WTC11 (cell line): ENCODE measurements around the gene SCUBE1.

Experiments used
- AFF4 ChIP-seq: sonication (generic); formaldehyde crosslinking; IDR thresholded peaks from 2 replicates; pipeline ENCODE4 v1.8.1; 2023; ENCODE audit warnings: mild to moderate bottlenecking, missing genetic modification reagents, borderline replicate concordance
- ATF1 ChIP-seq: sonication (generic); formaldehyde crosslinking; IDR thresholded peaks from 2 replicates; pipeline ENCODE4 v1.8.1; 2023; ENCODE audit warnings: mild to moderate bottlenecking, moderate library complexity, missing genetic modification reagents
- ATF2 ChIP-seq: sonication (generic); formaldehyde crosslinking; IDR thresholded peaks from 2 replicates; pipeline ENCODE4 v1.8.1; 2022; ENCODE audit warnings: low read depth, missing genetic modification reagents, borderline replicate concordance
- CREB1 ChIP-seq: sonication (generic); formaldehyde crosslinking; IDR thresholded peaks from 2 replicates; pipeline ENCODE4 v1.8.0; 2023; ENCODE audit warnings: mild to moderate bottlenecking, missing genetic modification reagents
- CTCF ChIP-seq: fragments of 200-600 bp; IDR thresholded peaks from 2 replicates; pipeline ENCODE4 v1.8.0; 2022; ENCODE audit warnings: antibody characterized with exemption
- E2F5 ChIP-seq: sonication (generic); formaldehyde crosslinking; IDR thresholded peaks from 2 replicates; pipeline ENCODE4 v1.8.1; 2022; ENCODE audit warnings: mild to moderate bottlenecking, moderate library complexity, missing genetic modification reagents
- ETV6 ChIP-seq: sonication (generic); formaldehyde crosslinking; IDR thresholded peaks from 2 replicates; pipeline ENCODE4 v1.8.1; 2022; ENCODE audit warnings: mild to moderate bottlenecking, missing genetic modification reagents
- JUN ChIP-seq: sonication (generic); formaldehyde crosslinking; IDR thresholded peaks from 2 replicates; pipeline ENCODE4 v1.8.0; 2023; ENCODE audit warnings: mild to moderate bottlenecking, missing genetic modification reagents
- STAT6 ChIP-seq: sonication (generic); formaldehyde crosslinking; conservative IDR thresholded peaks from 2 replicates; pipeline ENCODE4 v1.8.1; 2023; ENCODE audit warnings: mild to moderate bottlenecking, low read depth, missing genetic modification reagents, moderate library complexity
- USF2 ChIP-seq: sonication (generic); formaldehyde crosslinking; IDR thresholded peaks from 2 replicates; pipeline ENCODE4 v1.8.1; 2023; ENCODE audit warnings: mild to moderate bottlenecking, missing genetic modification reagents, moderate library complexity
- ZBTB43 ChIP-seq: sonication (generic); formaldehyde crosslinking; IDR thresholded peaks from 2 replicates; pipeline ENCODE4 v1.8.1; 2023; ENCODE audit warnings: mild to moderate bottlenecking, missing genetic modification reagents
- ZNF121 ChIP-seq: sonication (generic); formaldehyde crosslinking; IDR thresholded peaks from 2 replicates; pipeline ENCODE4 v1.8.0; 2023; ENCODE audit warnings: missing genetic modification reagents
- ZNF232 ChIP-seq: sonication (generic); formaldehyde crosslinking; IDR thresholded peaks from 2 replicates; pipeline ENCODE4 v1.8.0; 2022; ENCODE audit warnings: mild to moderate bottlenecking, missing genetic modification reagents
- ZNF671 ChIP-seq: fragments of 250-450 bp; sonication (Bioruptor Pico); IDR thresholded peaks from 2 replicates; pipeline ENCODE4 v1.8.0; 2021; ENCODE audit warnings: mild to moderate bottlenecking

GRCh38 chr22:43293655-43294392, 49.3 kb downstream of the SCUBE1 start:
- TF ChIP-seq ZBTB43, result no peak
- no peak for TF ChIP-seq ZNF671 (CRISPR knock-in tag)
- no peak for TF ChIP-seq CTCF
- no peak for TF ChIP-seq CREB1 (CRISPR knock-in tag)
- TF ChIP-seq JUN (CRISPR knock-in tag), result no peak
- TF ChIP-seq ZNF121 (CRISPR knock-in tag), result no peak
- TF ChIP-seq ATF2 (CRISPR knock-in tag), result no peak
- TF ChIP-seq ETV6 (CRISPR knock-in tag), result no peak
- no peak for TF ChIP-seq E2F5 (CRISPR knock-in tag)
- no peak for TF ChIP-seq STAT6
- TF ChIP-seq USF2 (CRISPR knock-in tag), result no peak
- no peak for TF ChIP-seq ATF1
- TF ChIP-seq ZNF232, result no peak
- no peak for TF ChIP-seq AFF4 (CRISPR knock-in tag)
